Thyroid gland (tissue), 4 donors: ENCODE results near the gene MTHFD1L. TPM values are rescaled to one million over a fixed set of nuclear protein-coding genes. Genes with fewer than 3 reads are reported as not detected.

Experiments
- DNase-seq, 2 donors: peaks; one replicate each; pipeline ENCODE4 v3.0.0-alpha.2; 2019
- H3K27ac ChIP-seq, 3 donors: fragments of 200-600 bp; sonication (generic); 1 replicate in 2 of 3; 2 replicates in 1 of 3; pipeline ENCODE4 v1.5.1; 2016 to 2019; ENCODE audit warnings: mild to moderate bottlenecking in 1 of 3, moderate library complexity in 1 of 3
- H3K27me3 ChIP-seq: fragments of 200-600 bp; sonication (generic); one replicate; pipeline ENCODE4 v1.5.1; 2019
- H3K36me3 ChIP-seq, 2 donors: fragments of 200-600 bp; sonication (generic); one replicate each; pipeline ENCODE4 v1.5.1; 2016 to 2019
- H3K4me1 ChIP-seq, 2 donors: fragments of 200-600 bp; sonication (generic); one replicate each; pipeline ENCODE4 v1.5.1; 2017 to 2019
- H3K4me3 ChIP-seq, 3 donors: fragments of 200-600 bp; sonication (generic); replicated peaks in 1 of 3; 1 replicate in 2 of 3; 2 replicates in 1 of 3; pipeline ENCODE4 v1.5.1; 2016; ENCODE audit warnings: mild to moderate bottlenecking in 1 of 3
- H3K9me3 ChIP-seq: fragments of 200-600 bp; sonication (generic); one replicate; pipeline ENCODE4 v1.5.1; 2017
- CTCF ChIP-seq, 6 experiments: fragments of 200-600 bp in 3 of 6; fragments of 450-650 bp in 3 of 6; sonication (generic) in 3 of 6; IDR thresholded peaks; one replicate each; pipeline ENCODE4 v1.5.1; 2016 to 2019; ENCODE audit warnings: antibody characterized with exemption in 6 of 6, mild to moderate bottlenecking in 2 of 6, inconsistent platforms in 1 of 6, moderate library complexity in 1 of 6
- POLR2A ChIP-seq, 2 donors: fragments of 450-650 bp; IDR thresholded peaks; one replicate each; pipeline ENCODE4 v1.6.1; 2017; ENCODE audit warnings: antibody characterized with exemption in 2 of 2, mild to moderate bottlenecking in 2 of 2, moderate library complexity in 1 of 2
- WGBS, 2 donors: methylation state at CpG; one replicate each; pipeline ENCODE4 v1.1.5; 2017; 5-methylcytosine and 5-hydroxymethylcytosine counted together
- intact Hi-C: fragments of 100-400 bp; cut with DNase I; formaldehyde crosslinking; loops from one replicate; pipeline ENCODE4 v1.15.1; 2023
- total RNA-seq, 4 donors: library from RNA; depleted of rRNA; stranded (reverse); fragments of >200 nt; gene quantifications; one replicate each; pipeline ENCODE4 v1.2.3, GENCODE V29; 2016

MTHFD1L gene
- total RNA-seq, 4 donors from 2014 or later: 8.7 to 14.6 (median 11.0) TPM

GRCh38 chr6:151089978-151090377, 224.5 kb downstream of the MTHFD1L start:
- intact Hi-C loops: no loop called here
- no peak overlapping the region for H3K4me3 ChIP-seq
- DNase-seq: no peak
- 83 to 87% methylated on average over 4 of the region's 4 CpGs for WGBS, 2 donors
- no peaks in the 10 kb centered on the region for H3K9me3 ChIP-seq
- H3K27ac ChIP-seq: no peak overlapping the region
- H3K4me1 ChIP-seq: peaks cover 5% of the 10 kb centered on the region in 2 donors
- H3K36me3 ChIP-seq: no peaks in the 10 kb centered on the region
- H3K27me3 ChIP-seq: no peaks in the 10 kb centered on the region
- TF ChIP-seq POLR2A (IDR thresholded peaks at IDR 0.05): no peak
- no peak for TF ChIP-seq CTCF (IDR thresholded peaks at IDR 0.05)

DNA sequence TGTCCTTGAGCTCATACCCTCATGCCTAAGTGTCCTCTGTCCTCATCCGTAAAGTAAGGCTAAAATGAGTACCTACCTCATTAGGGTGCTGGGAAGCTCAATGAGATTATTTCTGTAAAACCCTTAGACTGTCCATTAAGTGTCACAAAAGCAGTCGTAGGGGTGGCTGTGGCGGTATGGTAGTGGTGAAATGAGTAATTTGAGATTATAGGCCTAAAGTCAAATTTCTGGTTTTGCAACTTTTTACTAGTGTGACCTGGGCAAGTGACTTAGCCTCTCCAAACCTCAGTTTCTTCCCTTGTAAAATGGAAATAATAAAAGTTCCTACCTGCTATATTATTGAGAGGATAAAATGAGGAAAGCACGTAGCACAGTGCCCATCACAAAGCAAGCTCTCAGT, 226.1 kb downstream of the MTHFD1L start:
- no peak for DNase-seq
- Histone ChIP-seq H3K4me1 (peaks cover 5 to 16% of the 10 kb centered on the region in 2 donors), H3K9me3 (no peaks in the 10 kb centered on the region), H3K27me3 (no peaks in the 10 kb centered on the region), H3K4me3 (no peak overlapping the region), H3K36me3 (no peaks in the 10 kb centered on the region), H3K27ac (no peak overlapping the region)
- intact Hi-C loops: no loop called here
- TF ChIP-seq POLR2A (IDR thresholded peaks at IDR 0.05): no peak
- no peak for TF ChIP-seq CTCF (IDR thresholded peaks at IDR 0.05)
- 90 to 94% methylated on average over 4 of the region's 4 CpGs for WGBS, 2 donors

DNA sequence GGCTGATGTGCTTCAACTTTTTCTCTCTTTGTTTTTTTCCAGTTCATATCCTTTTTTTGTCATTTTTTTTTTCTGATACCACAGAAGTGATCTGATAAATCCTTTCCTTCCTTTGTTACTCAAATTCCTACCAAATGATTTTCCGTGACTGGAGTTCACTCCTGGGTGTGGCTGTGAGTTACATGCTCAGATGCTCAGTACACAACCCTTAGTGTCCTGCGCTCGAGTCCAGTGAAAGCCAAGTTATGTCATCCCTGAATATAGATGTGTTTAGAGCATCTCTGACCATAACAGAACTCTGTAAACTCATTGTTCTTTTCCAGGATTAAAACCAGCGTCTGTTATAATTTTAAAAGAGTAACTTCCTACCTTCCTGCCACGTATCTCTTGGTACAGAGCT, 227.1 kb downstream of the MTHFD1L start:
- H3K36me3 ChIP-seq: no peaks in the 10 kb centered on the region
- no peaks in the 10 kb centered on the region for H3K9me3 ChIP-seq
- TF ChIP-seq POLR2A (IDR thresholded peaks at IDR 0.05): no peak
- TF ChIP-seq CTCF (IDR thresholded peaks at IDR 0.05): no peak
- no peak overlapping the region for H3K27ac ChIP-seq
- peaks cover 3 to 16% of the 10 kb centered on the region in 2 donors for H3K4me1 ChIP-seq
- 75 to 88% methylated on average over 5 of the region's 5 CpGs for WGBS, 2 donors
- DNase-seq: no peak
- H3K4me3 ChIP-seq: no peak overlapping the region
- no peaks in the 10 kb centered on the region for H3K27me3 ChIP-seq
- intact Hi-C loops: no loop called here

GRCh38 chr6:151093706-151094105, 228.2 kb downstream of the MTHFD1L start:
- Histone ChIP-seq H3K4me1 (peaks cover 0 to 12% of the 10 kb centered on the region in 2 donors), H3K27me3 (no peaks in the 10 kb centered on the region), H3K9me3 (no peaks in the 10 kb centered on the region), H3K36me3 (no peaks in the 10 kb centered on the region), H3K27ac (no peak overlapping the region), H3K4me3 (no peak overlapping the region)
- TF ChIP-seq CTCF (IDR thresholded peaks at IDR 0.05) (no peak), POLR2A (IDR thresholded peaks at IDR 0.05) (no peak)
- DNase-seq: no peak
- intact Hi-C loops: no loop called here
- WGBS, 2 donors: 85 to 88% methylated on average over 5 of the region's 5 CpGs

- intact Hi-C loops: no loop called here
- DNase-seq: no peak
- H3K27ac ChIP-seq: no peak overlapping the region
- H3K9me3 ChIP-seq: no peaks in the 10 kb centered on the region
- peaks cover 0 to 12% of the 10 kb centered on the region in 2 donors for H3K4me1 ChIP-seq
- no peak overlapping the region for H3K4me3 ChIP-seq
- no peaks in the 10 kb centered on the region for H3K36me3 ChIP-seq
- H3K27me3 ChIP-seq: no peaks in the 10 kb centered on the region
- 82 to 89% methylated on average over 6 of the region's 6 CpGs for WGBS, 2 donors
- TF ChIP-seq CTCF (IDR thresholded peaks at IDR 0.05) (no peak), POLR2A (IDR thresholded peaks at IDR 0.05) (no peak)
Observed at GRCh38 chr6:151095538-151096254, 230.2 kb downstream of the MTHFD1L start.
